ENCODE results near the gene CLMN. TPM values are rescaled to one million over a fixed set of nuclear protein-coding genes. Genes with fewer than 3 reads are reported as not detected.

Gene CLMN
- total and polyA plus RNA-seq, 9 of the 15 experiments (the other 6 are each of a cell fraction or from before 2014, with no cell fraction given), result 0.01 to 0.18 (median 0.07) TPM; not detected in 4

DNA sequence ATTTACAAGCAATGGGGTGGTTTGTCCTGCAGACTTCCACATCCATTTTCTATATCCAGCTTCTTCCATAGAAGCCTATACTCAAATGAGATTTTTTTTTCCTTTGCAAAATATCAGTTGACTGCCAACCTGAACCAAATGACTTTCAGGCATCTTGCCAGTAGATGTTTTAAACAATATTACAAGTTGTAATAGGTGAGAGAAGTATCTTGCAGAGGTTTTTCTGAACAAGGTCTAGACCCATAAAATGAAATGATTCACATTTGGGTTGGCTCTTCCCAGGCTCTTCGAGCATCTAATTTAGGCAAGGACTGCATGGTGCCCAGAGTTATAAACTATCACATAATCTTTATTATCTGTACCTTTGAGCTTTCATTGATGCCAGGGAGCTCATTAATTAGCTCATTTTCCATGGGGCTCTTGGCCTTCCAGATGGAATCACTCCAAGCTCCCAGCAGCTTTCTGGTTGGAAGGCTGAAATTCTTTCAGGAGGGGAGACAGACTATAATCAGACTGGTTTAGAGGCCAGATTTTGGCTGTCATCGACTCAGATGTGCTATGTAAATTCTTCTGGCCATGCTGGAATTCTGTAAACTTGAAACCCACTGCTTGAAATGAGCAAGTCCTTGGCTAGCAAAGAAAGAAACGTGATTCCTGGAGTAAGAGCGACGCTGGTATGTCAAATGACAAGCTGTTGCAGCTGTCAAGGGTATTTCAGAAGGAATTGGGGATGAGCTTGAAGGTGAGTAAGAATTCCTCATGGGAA, 130.2 kb downstream of the CLMN start (continued):
- TF ChIP-seq NFE2 (IDR thresholded peaks at IDR 0.05; ENCODE audit: low read depth) (no peak), TBP (optimal IDR thresholded peaks at IDR 0.05; ENCODE audit: low read depth, low read length) (no peak), HMG20B (CRISPR knock-in tag; IDR thresholded peaks at IDR 0.05) (no peak)

DNA sequence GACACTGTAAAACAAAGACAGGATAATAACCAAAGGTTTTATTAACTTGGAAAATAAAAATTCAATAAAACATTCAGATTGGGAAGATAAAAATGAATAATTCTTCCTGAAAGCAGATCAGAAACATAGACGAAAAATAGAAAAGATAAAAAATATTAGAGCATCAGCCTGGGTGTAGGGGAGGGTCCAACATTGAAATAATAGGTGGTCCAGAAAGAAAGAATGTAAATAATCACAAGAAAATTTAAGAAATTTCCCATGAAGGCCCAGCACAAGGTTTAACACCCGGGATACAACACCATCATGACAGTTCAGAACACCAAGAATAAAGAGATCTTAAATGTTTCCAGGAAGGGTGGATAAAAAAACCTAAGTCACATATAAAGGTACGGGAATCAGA, 131.3 kb downstream of the CLMN start:
- Histone ChIP-seq H3K4me3 (no peak overlapping the region), H3K27me3 (ENCODE audit: control insufficient read depth in 2 of 2, insufficient read depth in 2 of 2, low read length in 2 of 2) (peaks cover 0 to 31% of the 10 kb centered on the region in 2 experiments; a peak in 4 of 5 replicates), H3K79me2 (ENCODE audit: control insufficient read depth, insufficient read depth, low read length) (no peaks in the 10 kb centered on the region), H3K36me3 (ENCODE audit: control insufficient read depth, insufficient read depth, low read length) (no peaks in the 10 kb centered on the region), H4K20me1 (replicated peaks; ENCODE audit: control insufficient read depth, insufficient read depth, low read length) (no peaks in the 10 kb centered on the region; the same call in 1 of the 2 replicates), H3K9me3 (replicated peaks; ENCODE audit: control insufficient read depth, insufficient read depth, low read depth, low read length) (no peaks in the 10 kb centered on the region), H3K4me2 (ENCODE audit: insufficient read depth, low read length) (no peak overlapping the region), H2AFZ (ENCODE audit: low read depth, low read length) (no peak overlapping the region), H3K4me1 (replicated peaks in 1 of 2; ENCODE audit: control insufficient read depth in 2 of 2, insufficient read depth in 2 of 2, low read length in 2 of 2) (peaks cover 0 to 14% of the 10 kb centered on the region in 2 experiments; a peak in 3 of 5 replicates), H3K27ac (ENCODE audit: extremely low read depth, low read depth, low read length) (no peak overlapping the region), H3K9ac (ENCODE audit: insufficient read depth in 1 of 2, low read depth in 2 of 2, low read length in 2 of 2) (no peak overlapping the region), H3K9me1 (ENCODE audit: control insufficient read depth, insufficient read depth, low read length) (no peaks in the 10 kb centered on the region)
- POLR2A ChIA-PET, result no interaction called here
- 0% methylated on average over 3 of the region's 3 CpGs for WGBS (ENCODE audit: insufficient coverage, low coverage, missing lambda C conversion rate)
- in situ Hi-C loops (cut with MboI) (no loop called here), intact Hi-C loops (cut with micrococcal nuclease) (no loop called here)
- no TSS peak for BruUV-seq (replicated peaks)
- CTCF ChIA-PET (ENCODE audit: low intra/inter-chr PET ratio), result no interaction called here
- no peak for DNase-seq (ENCODE audit: extremely low read depth in 1 of 4, low spot score in 3 of 4)
- ATAC-seq, result no peak
- no peak for FAIRE-seq
- no peak for TF ChIP-seq NR1H2 (CRISPR knock-in tag; IDR thresholded peaks at IDR 0.05)
- TF ChIP-seq, protein P1, sequence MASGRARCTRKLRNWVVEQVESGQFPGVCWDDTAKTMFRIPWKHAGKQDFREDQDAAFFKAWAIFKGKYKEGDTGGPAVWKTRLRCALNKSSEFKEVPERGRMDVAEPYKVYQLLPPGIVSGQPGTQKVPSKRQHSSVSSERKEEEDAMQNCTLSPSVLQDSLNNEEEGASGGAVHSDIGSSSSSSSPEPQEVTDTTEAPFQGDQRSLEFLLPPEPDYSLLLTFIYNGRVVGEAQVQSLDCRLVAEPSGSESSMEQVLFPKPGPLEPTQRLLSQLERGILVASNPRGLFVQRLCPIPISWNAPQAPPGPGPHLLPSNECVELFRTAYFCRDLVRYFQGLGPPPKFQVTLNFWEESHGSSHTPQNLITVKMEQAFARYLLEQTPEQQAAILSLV (tag; IDR thresholded peaks at IDR 0.05), result no peak
- TF ChIP-seq POLR2AphosphoS5 (IDR thresholded peaks at IDR 0.05; ENCODE audit: control insufficient read depth, insufficient read depth, low read depth, low read length), result no peak
- no peak for TF ChIP-seq RAD51 (IDR thresholded peaks at IDR 0.05; ENCODE audit: borderline replicate concordance, low read depth)
- no peak for TF ChIP-seq KHSRP (IDR thresholded peaks at IDR 0.05)
- TF ChIP-seq CREBBP (IDR thresholded peaks at IDR 0.05; ENCODE audit: low read depth, low read length), result no peak
- no peak for TF ChIP-seq SMARCA5 (IDR thresholded peaks at IDR 0.05)
- no peak for TF ChIP-seq TCFL5 (CRISPR knock-in tag; conservative IDR thresholded peaks at IDR 0.05)
- TF ChIP-seq HDAC2 (IDR thresholded peaks at IDR 0.05), result no peak
- TF ChIP-seq, protein P2, sequence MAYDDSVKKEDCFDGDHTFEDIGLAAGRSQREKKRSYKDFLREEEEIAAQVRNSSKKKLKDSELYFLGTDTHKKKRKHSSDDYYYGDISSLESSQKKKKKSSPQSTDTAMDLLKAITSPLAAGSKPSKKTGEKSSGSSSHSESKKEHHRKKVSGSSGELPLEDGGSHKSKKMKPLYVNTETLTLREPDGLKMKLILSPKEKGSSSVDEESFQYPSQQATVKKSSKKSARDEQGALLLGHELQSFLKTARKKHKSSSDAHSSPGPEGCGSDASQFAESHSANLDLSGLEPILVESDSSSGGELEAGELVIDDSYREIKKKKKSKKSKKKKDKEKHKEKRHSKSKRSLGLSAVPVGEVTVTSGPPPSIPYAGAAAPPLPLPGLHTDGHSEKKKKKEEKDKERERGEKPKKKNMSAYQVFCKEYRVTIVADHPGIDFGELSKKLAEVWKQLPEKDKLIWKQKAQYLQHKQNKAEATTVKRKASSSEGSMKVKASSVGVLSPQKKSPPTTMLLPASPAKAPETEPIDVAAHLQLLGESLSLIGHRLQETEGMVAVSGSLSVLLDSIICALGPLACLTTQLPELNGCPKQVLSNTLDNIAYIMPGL (CRISPR knock-in tag; IDR thresholded peaks at IDR 0.05), result no peak
- TF ChIP-seq ESRRA (IDR thresholded peaks at IDR 0.05; ENCODE audit: borderline replicate concordance, low read depth), result no peak
- no peak for TF ChIP-seq ZNF551 (CRISPR knock-in tag; IDR thresholded peaks at IDR 0.05)
- no peak for TF ChIP-seq MTA1 (IDR thresholded peaks at IDR 0.05; ENCODE audit: borderline replicate concordance)
- no peak for TF ChIP-seq PCBP1 (IDR thresholded peaks at IDR 0.05; ENCODE audit: low read depth, low read length, poor library complexity, severe bottlenecking)
- TF ChIP-seq, protein P3, sequence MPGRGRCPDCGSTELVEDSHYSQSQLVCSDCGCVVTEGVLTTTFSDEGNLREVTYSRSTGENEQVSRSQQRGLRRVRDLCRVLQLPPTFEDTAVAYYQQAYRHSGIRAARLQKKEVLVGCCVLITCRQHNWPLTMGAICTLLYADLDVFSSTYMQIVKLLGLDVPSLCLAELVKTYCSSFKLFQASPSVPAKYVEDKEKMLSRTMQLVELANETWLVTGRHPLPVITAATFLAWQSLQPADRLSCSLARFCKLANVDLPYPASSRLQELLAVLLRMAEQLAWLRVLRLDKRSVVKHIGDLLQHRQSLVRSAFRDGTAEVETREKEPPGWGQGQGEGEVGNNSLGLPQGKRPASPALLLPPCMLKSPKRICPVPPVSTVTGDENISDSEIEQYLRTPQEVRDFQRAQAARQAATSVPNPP (IDR thresholded peaks at IDR 0.05; ENCODE audit: borderline replicate concordance, insufficient read depth, insufficient read length), result no peak
- TF ChIP-seq BRCA1 (IDR thresholded peaks at IDR 0.05), result no peak
- no peak for TF ChIP-seq BRCA1 (CRISPR knock-in tag; IDR thresholded peaks at IDR 0.05)

Measured in K562 (cell line).